Esophagus muscularis mucosa (tissue), 4 donors: ENCODE measurements around the gene TAGAP. TPM values are rescaled to one million over a fixed set of nuclear protein-coding genes. Genes with fewer than 3 reads are reported as not detected.

ENCODE experiments used
- DNase-seq: peaks from one replicate; pipeline ENCODE4 v3.0.0-alpha.2; 2017; ENCODE audit errors: extremely low spot score
- H3K27ac ChIP-seq, 4 donors: fragments of 200-600 bp; sonication (generic); replicated peaks in 1 of 4; 1 replicate in 3 of 4; 2 replicates in 1 of 4; pipeline ENCODE4 v1.5.1; 2016 to 2019; ENCODE audit warnings: mild to moderate bottlenecking in 1 of 4
- H3K27me3 ChIP-seq, 4 donors: fragments of 200-600 bp; sonication (generic); one replicate each; pipeline versions ENCODE4 v1.5.1 to v1.6.0; 2016 to 2019
- H3K36me3 ChIP-seq, 4 donors: fragments of 200-600 bp; sonication (generic); one replicate each; pipeline ENCODE4 v1.5.1; 2016 to 2019
- H3K4me1 ChIP-seq, 4 donors: fragments of 200-600 bp; sonication (generic); one replicate each; pipeline ENCODE4 v1.5.1; 2016 to 2019
- H3K4me3 ChIP-seq, 4 donors: fragments of 200-600 bp; sonication (generic); 1 replicate in 2 of 4; 2 replicates in 2 of 4; pipeline ENCODE4 v1.5.1; 2016 to 2019; ENCODE audit warnings: mild to moderate bottlenecking in 4 of 4, moderate library complexity in 1 of 4
- H3K9me3 ChIP-seq, 4 donors: fragments of 200-600 bp; sonication (generic); 1 replicate in 3 of 4; 2 replicates in 1 of 4; pipeline ENCODE4 v1.5.1; 2016 to 2019
- EP300 ChIP-seq: sonication (generic); formaldehyde crosslinking; IDR thresholded peaks from one replicate; pipeline ENCODE4 v1.6.1; 2017; ENCODE audit warnings: antibody characterized with exemption
- POLR2A ChIP-seq: fragments of 450-650 bp; IDR thresholded peaks from one replicate; pipeline ENCODE4 v1.6.1; 2017; ENCODE audit warnings: antibody characterized with exemption, moderate library complexity, mild to moderate bottlenecking, low read depth
- POLR2AphosphoS5 ChIP-seq, 2 donors: sonication (generic); formaldehyde crosslinking; IDR thresholded peaks; one replicate each; pipeline ENCODE4 v1.6.1; 2017; ENCODE audit warnings: antibody characterized with exemption in 2 of 2
- WGBS: methylation state at CpG from one replicate; pipeline ENCODE4 v1.1.5; 2018; 5-methylcytosine and 5-hydroxymethylcytosine counted together
- intact Hi-C: fragments of 100-400 bp; cut with DNase I; formaldehyde crosslinking; loops from one replicate; pipeline ENCODE4 v1.15.1; 2023
- total RNA-seq, 4 donors: library from RNA; depleted of rRNA; stranded (reverse); fragments of >200 nt; gene quantifications; one replicate each; pipeline versions ENCODE4 v1.1.0 to v1.2.1, GENCODE V29; 2016
- TF ChIP-seq, protein P1 (sequence below), 3 experiments: fragments of 200-600 bp in 2 of 3; fragments of 450-650 bp in 1 of 3; sonication (generic) in 2 of 3; IDR thresholded peaks; one replicate each; pipeline ENCODE4 v1.5.1; 2017 to 2019; ENCODE audit warnings: antibody characterized with exemption in 3 of 3, mild to moderate bottlenecking in 2 of 3, moderate library complexity in 1 of 3

Gene TAGAP
- total RNA-seq, 4 donors from 2014 or later = 1.5 to 3.0 (median 1.9) TPM

- no peak for DNase-seq
- Histone ChIP-seq H3K9me3 (no peaks in the 10 kb centered on the region), H3K4me1 (peaks cover 0 to under 1% (median under 1%) of the 10 kb centered on the region in 4 donors), H3K4me3 (no peak overlapping the region), H3K27me3 (no peaks in the 10 kb centered on the region), H3K27ac (no peak overlapping the region), H3K36me3 (no peaks in the 10 kb centered on the region)
- 73% methylated on average over 2 of the region's 2 CpGs for WGBS
- TF ChIP-seq POLR2A (no peak), POLR2AphosphoS5 (IDR thresholded peaks at IDR 0.05) (no peak), EP300 (no peak)
- TF ChIP-seq, protein P1, sequence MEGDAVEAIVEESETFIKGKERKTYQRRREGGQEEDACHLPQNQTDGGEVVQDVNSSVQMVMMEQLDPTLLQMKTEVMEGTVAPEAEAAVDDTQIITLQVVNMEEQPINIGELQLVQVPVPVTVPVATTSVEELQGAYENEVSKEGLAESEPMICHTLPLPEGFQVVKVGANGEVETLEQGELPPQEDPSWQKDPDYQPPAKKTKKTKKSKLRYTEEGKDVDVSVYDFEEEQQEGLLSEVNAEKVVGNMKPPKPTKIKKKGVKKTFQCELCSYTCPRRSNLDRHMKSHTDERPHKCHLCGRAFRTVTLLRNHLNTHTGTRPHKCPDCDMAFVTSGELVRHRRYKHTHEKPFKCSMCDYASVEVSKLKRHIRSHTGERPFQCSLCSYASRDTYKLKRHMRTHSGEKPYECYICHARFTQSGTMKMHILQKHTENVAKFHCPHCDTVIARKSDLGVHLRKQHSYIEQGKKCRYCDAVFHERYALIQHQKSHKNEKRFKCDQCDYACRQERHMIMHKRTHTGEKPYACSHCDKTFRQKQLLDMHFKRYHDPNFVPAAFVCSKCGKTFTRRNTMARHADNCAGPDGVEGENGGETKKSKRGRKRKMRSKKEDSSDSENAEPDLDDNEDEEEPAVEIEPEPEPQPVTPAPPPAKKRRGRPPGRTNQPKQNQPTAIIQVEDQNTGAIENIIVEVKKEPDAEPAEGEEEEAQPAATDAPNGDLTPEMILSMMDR (IDR thresholded peaks at IDR 0.05) = no peak
- intact Hi-C loops = no loop called here
Measured at GRCh38 chr6:159084493-159085091, 39.8 kb upstream of the TAGAP start.

DNA sequence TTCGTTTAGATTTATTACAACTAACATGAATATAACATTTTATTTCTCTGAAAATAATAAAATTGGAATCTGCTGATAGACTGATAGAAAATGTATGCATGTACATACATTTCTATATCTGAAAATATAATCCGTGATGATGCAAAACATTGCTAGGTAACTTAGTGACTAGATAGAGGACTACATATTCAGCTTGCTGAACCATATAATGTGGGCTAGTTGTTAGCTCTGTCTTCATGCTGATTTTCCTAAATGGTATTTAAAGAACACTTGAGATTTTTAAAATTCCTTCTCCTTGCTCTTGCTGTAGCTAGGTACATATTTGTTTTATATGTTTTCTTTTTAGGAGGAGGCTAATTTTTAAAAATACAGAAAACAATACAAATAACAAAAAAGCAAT lies 38.4 kb upstream of the TAGAP start:
- WGBS = 92% methylated on average over 2 of the region's 2 CpGs
- peaks cover 0 to 3% (median 0%) of the 10 kb centered on the region in 4 donors for H3K27me3 ChIP-seq
- no peak for TF ChIP-seq POLR2A
- TF ChIP-seq POLR2AphosphoS5 (IDR thresholded peaks at IDR 0.05) = no peak
- TF ChIP-seq EP300 = no peak
- TF ChIP-seq, protein P1 (IDR thresholded peaks at IDR 0.05) = no peak
- peaks cover 0 to 8% (median 3%) of the 10 kb centered on the region in 4 donors for H3K4me1 ChIP-seq
- no peaks in the 10 kb centered on the region for H3K36me3 ChIP-seq
- H3K4me3 ChIP-seq = no peak overlapping the region
- H3K27ac ChIP-seq = no peak overlapping the region
- intact Hi-C loops = no loop called here
- DNase-seq = no peak
- no peaks in the 10 kb centered on the region for H3K9me3 ChIP-seq

GRCh38 chr6:159082039-159082815 lies 37.4 kb upstream of the TAGAP start:
- intact Hi-C loops = no loop called here
- Histone ChIP-seq H3K4me3 (no peak overlapping the region), H3K36me3 (no peaks in the 10 kb centered on the region), H3K27me3 (peaks cover 0 to 4% (median 0%) of the 10 kb centered on the region in 4 donors), H3K4me1 (peaks cover 0 to 8% (median 3%) of the 10 kb centered on the region in 4 donors), H3K27ac (no peak overlapping the region), H3K9me3 (no peaks in the 10 kb centered on the region)
- 91% methylated on average over 7 of the region's 7 CpGs for WGBS
- no peak for DNase-seq
- no peak for TF ChIP-seq EP300
- TF ChIP-seq, protein P1 (IDR thresholded peaks at IDR 0.05) = no peak
- TF ChIP-seq POLR2AphosphoS5 (IDR thresholded peaks at IDR 0.05) = no peak
- no peak for TF ChIP-seq POLR2A

- H3K9me3 ChIP-seq = no peaks in the 10 kb centered on the region
- H3K36me3 ChIP-seq = no peaks in the 10 kb centered on the region
- DNase-seq = no peak
- H3K27ac ChIP-seq = no peak overlapping the region
- 51% methylated on average over 4 of the region's 4 CpGs for WGBS
- no peak overlapping the region for H3K4me3 ChIP-seq
- peaks cover 0 to 12% (median 0%) of the 10 kb centered on the region in 4 donors for H3K27me3 ChIP-seq
- TF ChIP-seq, protein P1 (IDR thresholded peaks at IDR 0.05) = no peak
- TF ChIP-seq EP300 = no peak
- TF ChIP-seq POLR2A = no peak
- no peak for TF ChIP-seq POLR2AphosphoS5 (IDR thresholded peaks at IDR 0.05)
- intact Hi-C loops = no loop called here
- H3K4me1 ChIP-seq = peaks cover 0 to 8% (median 3%) of the 10 kb centered on the region in 4 donors
Measured at GRCh38 chr6:159080217-159080976, 35.6 kb upstream of the TAGAP start.
